Esophagus muscularis mucosa (tissue), 3 donors: Measurements from ENCODE around the gene RAD51B.

Experiments
- POLR2AphosphoS5 ChIP-seq, 2 donors: sonication (generic); formaldehyde crosslinking; IDR thresholded peaks; one replicate each; pipeline ENCODE4 v1.6.1; 2017; ENCODE audit warnings: antibody characterized with exemption in 2 of 2
- TF ChIP-seq, protein P1 (sequence below), 3 experiments: fragments of 200-600 bp in 2 of 3; fragments of 450-650 bp in 1 of 3; sonication (generic) in 2 of 3; IDR thresholded peaks; one replicate each; pipeline ENCODE4 v1.5.1; 2017 to 2019; ENCODE audit warnings: antibody characterized with exemption in 3 of 3, mild to moderate bottlenecking in 2 of 3, moderate library complexity in 1 of 3

DNA sequence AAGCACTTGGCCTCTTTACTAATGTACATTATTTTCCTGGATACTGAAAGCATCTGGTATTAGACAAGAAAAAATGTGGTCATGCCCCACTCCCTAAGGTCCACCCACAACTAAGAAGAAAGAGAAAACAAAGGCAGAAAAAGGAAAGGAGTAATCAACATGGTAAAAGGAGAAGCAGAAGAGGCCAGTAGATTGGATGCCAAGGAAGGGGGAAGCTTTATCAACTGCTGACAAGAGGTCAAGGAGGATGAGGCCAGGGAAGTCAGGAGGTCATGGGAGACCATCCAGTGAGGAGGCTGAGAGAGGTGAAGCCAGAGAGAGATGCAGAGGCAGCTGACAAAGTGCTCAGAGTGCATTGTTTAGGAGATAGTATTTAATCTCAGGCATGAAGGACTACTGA is 589.8 kb downstream of the RAD51B start:
- no peak for TF ChIP-seq POLR2AphosphoS5 (IDR thresholded peaks at IDR 0.05)
- TF ChIP-seq, protein P1, sequence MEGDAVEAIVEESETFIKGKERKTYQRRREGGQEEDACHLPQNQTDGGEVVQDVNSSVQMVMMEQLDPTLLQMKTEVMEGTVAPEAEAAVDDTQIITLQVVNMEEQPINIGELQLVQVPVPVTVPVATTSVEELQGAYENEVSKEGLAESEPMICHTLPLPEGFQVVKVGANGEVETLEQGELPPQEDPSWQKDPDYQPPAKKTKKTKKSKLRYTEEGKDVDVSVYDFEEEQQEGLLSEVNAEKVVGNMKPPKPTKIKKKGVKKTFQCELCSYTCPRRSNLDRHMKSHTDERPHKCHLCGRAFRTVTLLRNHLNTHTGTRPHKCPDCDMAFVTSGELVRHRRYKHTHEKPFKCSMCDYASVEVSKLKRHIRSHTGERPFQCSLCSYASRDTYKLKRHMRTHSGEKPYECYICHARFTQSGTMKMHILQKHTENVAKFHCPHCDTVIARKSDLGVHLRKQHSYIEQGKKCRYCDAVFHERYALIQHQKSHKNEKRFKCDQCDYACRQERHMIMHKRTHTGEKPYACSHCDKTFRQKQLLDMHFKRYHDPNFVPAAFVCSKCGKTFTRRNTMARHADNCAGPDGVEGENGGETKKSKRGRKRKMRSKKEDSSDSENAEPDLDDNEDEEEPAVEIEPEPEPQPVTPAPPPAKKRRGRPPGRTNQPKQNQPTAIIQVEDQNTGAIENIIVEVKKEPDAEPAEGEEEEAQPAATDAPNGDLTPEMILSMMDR (IDR thresholded peaks at IDR 0.05): no peak
